Measurements from ENCODE around the gene ZNF407.

GRCh38 chr18:74665346-74665745, 67.7 kb downstream of the ZNF407 start:
- TF ChIP-seq CTCF (IDR thresholded peaks at IDR 0.05) = no peak
- TF ChIP-seq POLR2A (IDR thresholded peaks at IDR 0.05) = no peak
